Neural crest cell (in vitro differentiated cells): ENCODE data around the gene COMP. TPM values are rescaled to one million over a fixed set of nuclear protein-coding genes. Genes with fewer than 3 reads are reported as not detected.

Source experiments
- DNase-seq: peaks from one replicate; pipeline ENCODE4 v3.0.0; 2021; ENCODE audit warnings: low read depth, mixed read lengths, low spot score
- H3K27ac Mint-ChIP-seq: one replicate; pipeline ENCODE4 v1.8.0; 2021; ENCODE audit warnings: mild to moderate bottlenecking, mixed read lengths; ENCODE audit not compliant: unreplicated experiment
- H3K27me3 Mint-ChIP-seq: 2 replicates; pipeline ENCODE4 v1.8.0; 2021; ENCODE audit warnings: low read depth, mild to moderate bottlenecking, mixed read lengths
- H3K36me3 Mint-ChIP-seq: 2 replicates; pipeline ENCODE4 v1.8.0; 2021; ENCODE audit warnings: low read depth, mild to moderate bottlenecking, mixed read lengths
- H3K4me1 Mint-ChIP-seq: 2 replicates; pipeline ENCODE4 v1.8.0; 2021; ENCODE audit warnings: mixed read lengths
- H3K4me3 Mint-ChIP-seq: one replicate; pipeline ENCODE4 v1.8.0; 2021; ENCODE audit warnings: mild to moderate bottlenecking, mixed read lengths
- H3K9me3 Mint-ChIP-seq: 2 replicates; pipeline ENCODE4 v1.8.0; 2021; ENCODE audit warnings: mixed read lengths
- total RNA-seq: library from RNA; stranded (reverse); gene quantifications from 2 replicates; pipeline ENCODE4 v1.2.1, GENCODE V29; 2021
- TF ChIP-seq, protein P1 (sequence below): fragments of 200-600 bp; sonication (generic); conservative IDR thresholded peaks from 2 replicates; pipeline ENCODE4 v1.5.0; 2021; ENCODE audit warnings: antibody characterized with exemption, mild to moderate bottlenecking

The COMP gene
- total RNA-seq, 1 donor from 2014 or later, result not detected

DNA sequence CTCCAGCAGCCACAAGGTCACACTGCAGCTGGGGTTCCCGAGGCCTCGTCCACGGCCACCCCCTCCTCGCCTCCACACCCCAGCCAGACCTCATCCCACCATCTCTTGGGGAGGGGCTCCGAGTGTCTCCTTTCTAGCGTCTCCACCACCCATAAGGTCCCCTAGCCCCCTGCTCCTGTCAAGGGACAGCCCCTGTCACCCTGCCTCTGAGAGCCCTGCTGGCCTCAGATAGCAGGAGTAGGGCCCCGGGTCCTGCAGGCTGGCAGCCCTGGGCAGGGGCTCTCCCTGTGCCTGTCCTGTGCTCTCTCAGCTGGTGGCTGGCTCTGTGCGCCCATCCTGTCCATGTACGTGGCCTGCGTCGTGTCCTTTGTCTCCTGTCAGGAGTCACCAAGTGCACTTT lies 17.0 kb downstream of the COMP start:
- TF ChIP-seq, protein P1, sequence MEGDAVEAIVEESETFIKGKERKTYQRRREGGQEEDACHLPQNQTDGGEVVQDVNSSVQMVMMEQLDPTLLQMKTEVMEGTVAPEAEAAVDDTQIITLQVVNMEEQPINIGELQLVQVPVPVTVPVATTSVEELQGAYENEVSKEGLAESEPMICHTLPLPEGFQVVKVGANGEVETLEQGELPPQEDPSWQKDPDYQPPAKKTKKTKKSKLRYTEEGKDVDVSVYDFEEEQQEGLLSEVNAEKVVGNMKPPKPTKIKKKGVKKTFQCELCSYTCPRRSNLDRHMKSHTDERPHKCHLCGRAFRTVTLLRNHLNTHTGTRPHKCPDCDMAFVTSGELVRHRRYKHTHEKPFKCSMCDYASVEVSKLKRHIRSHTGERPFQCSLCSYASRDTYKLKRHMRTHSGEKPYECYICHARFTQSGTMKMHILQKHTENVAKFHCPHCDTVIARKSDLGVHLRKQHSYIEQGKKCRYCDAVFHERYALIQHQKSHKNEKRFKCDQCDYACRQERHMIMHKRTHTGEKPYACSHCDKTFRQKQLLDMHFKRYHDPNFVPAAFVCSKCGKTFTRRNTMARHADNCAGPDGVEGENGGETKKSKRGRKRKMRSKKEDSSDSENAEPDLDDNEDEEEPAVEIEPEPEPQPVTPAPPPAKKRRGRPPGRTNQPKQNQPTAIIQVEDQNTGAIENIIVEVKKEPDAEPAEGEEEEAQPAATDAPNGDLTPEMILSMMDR, result no peak
- H3K9me3 Mint-ChIP-seq, result no peaks in the 10 kb centered on the region
- peaks cover 46% of the 10 kb centered on the region for H3K27me3 Mint-ChIP-seq
- no peak for DNase-seq
- H3K36me3 Mint-ChIP-seq, result no peaks in the 10 kb centered on the region
- H3K27ac Mint-ChIP-seq, result no peak overlapping the region
- no peak overlapping the region for H3K4me3 Mint-ChIP-seq
- no peaks in the 10 kb centered on the region for H3K4me1 Mint-ChIP-seq

DNA sequence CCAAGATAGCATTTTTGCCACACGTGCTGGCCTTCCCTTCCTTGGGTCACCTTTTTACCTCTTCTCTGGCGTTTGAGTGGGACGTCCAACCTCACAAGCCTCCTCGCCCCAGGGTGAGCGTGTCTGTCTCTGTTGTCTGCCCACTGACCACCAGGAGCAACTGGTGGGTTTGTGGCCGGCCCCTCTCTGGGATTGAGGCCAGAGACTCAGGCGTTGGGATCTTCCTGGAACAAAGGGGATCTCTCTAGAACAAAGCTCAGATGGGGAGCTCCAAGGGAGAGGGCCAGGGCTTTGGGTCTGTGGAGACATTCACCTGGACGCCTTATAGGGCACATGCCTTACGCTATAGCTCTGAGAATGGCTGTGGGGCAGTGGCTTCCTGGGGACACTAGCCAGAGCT lies 17.4 kb downstream of the COMP start:
- Mint-ChIP-seq H3K4me1 (no peaks in the 10 kb centered on the region), H3K4me3 (no peak overlapping the region)
- no peak for DNase-seq

DNA sequence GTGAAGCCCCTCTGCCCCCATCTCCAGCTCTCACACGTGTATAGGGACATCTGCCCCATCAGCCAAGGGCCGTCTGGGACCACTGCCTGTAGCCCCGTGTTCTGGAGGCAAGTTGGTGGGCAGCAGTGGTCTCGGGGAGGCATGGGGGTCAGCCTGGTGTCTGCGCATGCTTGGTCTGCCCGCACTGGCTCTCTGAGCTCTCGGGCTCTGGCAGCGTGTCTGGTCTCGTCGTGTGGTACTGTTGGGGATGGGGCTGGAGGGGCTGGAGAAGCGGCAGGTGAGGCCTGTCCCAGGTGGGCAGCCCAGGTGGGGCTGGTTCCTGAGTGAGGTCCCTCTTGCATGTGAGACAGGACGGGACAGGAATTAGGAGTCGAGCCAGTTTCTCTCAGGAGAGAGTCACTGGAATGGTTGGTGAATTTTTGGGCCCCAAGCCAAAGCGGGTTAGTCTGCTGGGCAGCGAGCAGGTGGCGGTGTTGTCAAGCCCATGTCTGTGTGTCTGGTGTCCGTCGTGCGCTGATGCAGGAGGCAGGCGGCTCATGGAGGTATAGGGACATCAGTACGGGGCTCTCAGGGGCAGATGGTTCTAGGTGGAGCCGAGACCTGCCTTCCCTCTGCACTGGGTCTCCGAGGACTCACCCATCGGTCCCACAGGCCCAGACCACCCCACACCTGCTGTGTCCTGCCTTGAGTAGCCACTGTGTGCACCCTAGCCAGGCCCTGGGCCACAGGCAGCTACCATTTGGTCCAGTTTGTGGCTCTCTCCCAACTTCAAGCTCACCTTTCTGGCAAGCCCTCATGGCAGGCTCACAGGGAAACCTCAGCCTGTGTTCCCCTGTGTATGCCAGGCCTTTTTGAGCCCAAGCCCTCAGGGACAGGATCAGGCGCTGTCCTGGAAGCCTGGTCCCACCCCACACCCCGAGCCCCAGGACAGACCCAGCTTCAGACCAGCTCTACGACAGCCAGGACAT lies 18.2 kb downstream of the COMP start:
- no peak overlapping the region for H3K27ac Mint-ChIP-seq
- TF ChIP-seq, protein P1, result no peak
- peak overlapping the region; percentile 35 for H3K4me3 Mint-ChIP-seq
- DNase-seq, result no peak
- no peaks in the 10 kb centered on the region for H3K36me3 Mint-ChIP-seq
- no peaks in the 10 kb centered on the region for H3K4me1 Mint-ChIP-seq
- H3K9me3 Mint-ChIP-seq, result no peaks in the 10 kb centered on the region
- peaks cover 34% of the 10 kb centered on the region for H3K27me3 Mint-ChIP-seq

More for the DNA sequence above, 17.4 kb downstream of the COMP start:
- TF ChIP-seq, protein P1, result no peak
- Mint-ChIP-seq H3K36me3 (no peaks in the 10 kb centered on the region), H3K27ac (no peak overlapping the region), H3K9me3 (no peaks in the 10 kb centered on the region), H3K27me3 (peaks cover 42% of the 10 kb centered on the region)

DNA sequence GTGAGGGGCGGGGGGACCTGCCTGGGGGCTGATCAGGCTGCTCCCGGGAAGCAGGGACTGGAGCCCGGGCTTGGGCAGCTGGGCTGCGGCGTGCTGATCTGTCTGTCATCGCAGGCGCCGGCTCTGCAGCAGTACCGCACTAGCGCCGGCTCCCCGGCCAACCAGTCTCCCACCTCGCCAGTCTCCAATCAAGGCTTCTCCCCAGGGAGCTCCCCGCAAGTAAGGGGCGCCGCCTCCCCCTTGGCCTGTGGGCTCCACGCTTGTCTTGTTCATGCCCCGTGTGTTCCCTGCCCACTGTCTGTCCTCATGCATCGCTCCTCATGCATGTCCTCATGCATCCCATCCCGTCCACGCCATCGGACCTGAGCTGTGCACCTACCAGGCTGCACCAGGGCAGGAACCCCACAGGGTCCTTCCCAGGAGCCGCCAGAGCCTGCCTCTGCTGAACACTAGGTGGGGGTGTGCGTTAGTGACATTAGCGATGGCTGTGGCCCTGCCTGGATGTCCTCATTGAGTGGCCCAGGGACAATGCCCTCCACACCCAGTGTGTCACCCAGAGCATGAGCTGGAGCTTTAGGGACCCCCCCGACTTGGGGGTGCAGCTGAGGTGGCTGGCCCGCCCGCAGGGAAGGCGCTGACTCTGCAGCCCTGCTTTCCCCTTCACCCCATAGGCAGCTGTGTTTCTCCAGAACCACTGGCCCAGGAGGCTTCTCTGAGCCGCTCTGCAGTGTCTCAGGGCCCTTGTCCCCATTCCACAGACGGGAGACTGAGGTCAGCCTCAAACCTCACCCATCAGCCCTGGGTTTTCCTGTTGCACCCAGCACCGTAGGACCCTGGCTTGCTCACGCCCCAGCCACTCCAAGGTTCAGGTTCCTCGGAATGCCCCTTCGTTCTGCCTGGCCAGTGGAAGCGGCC lies 19.5 kb downstream of the COMP start:
- Mint-ChIP-seq H3K4me3 (peak overlapping the region; percentile 56), H3K9me3 (no peaks in the 10 kb centered on the region), H3K27me3 (peaks cover 24% of the 10 kb centered on the region), H3K27ac (no peak overlapping the region), H3K4me1 (no peaks in the 10 kb centered on the region), H3K36me3 (no peaks in the 10 kb centered on the region)
- TF ChIP-seq, protein P1, result peak; percentile 45
- DNase-seq, result no peak

DNA sequence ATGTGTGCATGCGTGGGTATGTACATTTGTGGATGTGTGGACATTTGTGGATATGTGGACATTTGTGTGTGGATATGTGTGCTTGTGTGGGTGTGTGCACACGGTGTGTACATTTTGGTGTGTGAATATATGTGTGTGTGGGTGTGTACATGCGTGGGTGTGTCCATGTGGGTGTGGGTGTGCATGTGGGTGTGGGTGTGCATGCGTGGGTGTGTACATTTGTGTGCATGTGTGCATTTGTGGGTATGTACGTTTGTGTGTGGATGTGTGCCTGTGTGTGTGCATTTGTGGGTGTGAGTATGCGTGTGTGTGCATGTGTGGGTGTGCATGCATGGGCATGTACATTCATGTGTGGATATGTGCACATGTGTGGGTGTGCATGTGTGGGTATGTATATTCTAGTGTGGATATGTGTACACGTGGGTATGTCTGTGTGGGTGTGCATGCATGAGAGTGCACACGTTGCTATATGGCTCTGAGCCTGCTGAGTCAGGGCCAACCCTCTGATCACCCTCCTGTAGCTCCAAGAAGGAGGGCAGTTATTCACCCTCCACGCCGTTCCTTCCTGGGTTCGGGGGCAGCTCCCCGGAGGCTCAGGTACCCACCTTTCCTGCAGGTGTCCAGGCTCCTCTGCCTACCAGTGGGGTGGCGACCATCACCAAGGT lies 20.3 kb downstream of the COMP start:
- no peaks in the 10 kb centered on the region for H3K4me1 Mint-ChIP-seq
- H3K27me3 Mint-ChIP-seq, result peaks cover 17% of the 10 kb centered on the region
- H3K36me3 Mint-ChIP-seq, result no peaks in the 10 kb centered on the region
- H3K27ac Mint-ChIP-seq, result no peak overlapping the region
- TF ChIP-seq, protein P1, result no peak
- H3K9me3 Mint-ChIP-seq, result no peaks in the 10 kb centered on the region
- H3K4me3 Mint-ChIP-seq, result no peak overlapping the region
- DNase-seq, result no peak
